Measurements from ENCODE around the gene TPO.
"Not testable (repeated sequence)": the region's sequence is repeated elsewhere in the genome, so short reads cannot be mapped to it uniquely, and the experiment has no call there.

Gene TPO

DNA sequence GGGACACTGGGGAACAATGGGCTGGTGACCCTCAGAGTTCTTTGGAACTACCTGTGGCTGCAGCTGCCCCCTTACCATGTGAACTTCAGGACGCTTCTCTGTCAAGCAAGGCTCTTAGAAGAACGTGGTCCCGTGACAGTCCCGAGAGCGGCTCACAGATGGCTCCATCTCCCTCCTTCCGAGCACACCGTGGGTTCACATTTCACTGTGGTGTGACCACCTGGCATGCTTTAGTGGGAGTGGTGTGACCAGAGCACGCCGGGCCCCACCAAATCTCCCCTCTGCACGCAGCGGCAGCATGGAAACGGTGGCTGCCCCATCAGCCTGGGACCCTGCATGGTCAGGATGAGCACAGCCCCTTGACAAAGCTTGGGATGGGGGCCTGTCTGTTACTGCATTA is 9.7 kb upstream of the TPO start:
- Histone ChIP-seq H3K36me3 (no peaks in the 10 kb centered on the region), H3K27me3 (no peaks in the 10 kb centered on the region), H3K9me3 (no peaks in the 10 kb centered on the region), H3K4me3 (ENCODE audit: low read depth, low read length) (no peak overlapping the region), H3K4me1 (no peaks in the 10 kb centered on the region)
- TF ChIP-seq, protein P1, sequence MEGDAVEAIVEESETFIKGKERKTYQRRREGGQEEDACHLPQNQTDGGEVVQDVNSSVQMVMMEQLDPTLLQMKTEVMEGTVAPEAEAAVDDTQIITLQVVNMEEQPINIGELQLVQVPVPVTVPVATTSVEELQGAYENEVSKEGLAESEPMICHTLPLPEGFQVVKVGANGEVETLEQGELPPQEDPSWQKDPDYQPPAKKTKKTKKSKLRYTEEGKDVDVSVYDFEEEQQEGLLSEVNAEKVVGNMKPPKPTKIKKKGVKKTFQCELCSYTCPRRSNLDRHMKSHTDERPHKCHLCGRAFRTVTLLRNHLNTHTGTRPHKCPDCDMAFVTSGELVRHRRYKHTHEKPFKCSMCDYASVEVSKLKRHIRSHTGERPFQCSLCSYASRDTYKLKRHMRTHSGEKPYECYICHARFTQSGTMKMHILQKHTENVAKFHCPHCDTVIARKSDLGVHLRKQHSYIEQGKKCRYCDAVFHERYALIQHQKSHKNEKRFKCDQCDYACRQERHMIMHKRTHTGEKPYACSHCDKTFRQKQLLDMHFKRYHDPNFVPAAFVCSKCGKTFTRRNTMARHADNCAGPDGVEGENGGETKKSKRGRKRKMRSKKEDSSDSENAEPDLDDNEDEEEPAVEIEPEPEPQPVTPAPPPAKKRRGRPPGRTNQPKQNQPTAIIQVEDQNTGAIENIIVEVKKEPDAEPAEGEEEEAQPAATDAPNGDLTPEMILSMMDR (IDR thresholded peaks at IDR 0.05; ENCODE audit: low read depth, low read length), result no peak
- DNase-seq, result no peak

DNA sequence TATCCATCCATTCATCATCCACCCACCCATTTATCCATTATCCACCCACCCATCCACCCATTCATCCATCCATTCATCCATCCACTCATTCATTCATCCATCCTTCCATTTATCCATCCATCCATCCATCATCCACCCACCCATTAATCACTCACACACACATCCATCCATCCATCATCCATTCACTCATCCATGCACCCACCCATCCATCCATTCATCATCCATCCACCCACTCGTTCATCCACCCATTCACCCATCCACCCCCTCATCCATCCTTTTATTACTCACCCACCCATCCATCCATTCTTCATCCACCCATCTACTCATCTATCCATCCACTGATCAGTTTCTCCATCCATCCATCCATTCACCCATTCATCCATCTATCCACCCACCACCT is 8.1 kb upstream of the TPO start:
- TF ChIP-seq, protein P1 (IDR thresholded peaks at IDR 0.05; ENCODE audit: low read depth, low read length), result no peak

DNA sequence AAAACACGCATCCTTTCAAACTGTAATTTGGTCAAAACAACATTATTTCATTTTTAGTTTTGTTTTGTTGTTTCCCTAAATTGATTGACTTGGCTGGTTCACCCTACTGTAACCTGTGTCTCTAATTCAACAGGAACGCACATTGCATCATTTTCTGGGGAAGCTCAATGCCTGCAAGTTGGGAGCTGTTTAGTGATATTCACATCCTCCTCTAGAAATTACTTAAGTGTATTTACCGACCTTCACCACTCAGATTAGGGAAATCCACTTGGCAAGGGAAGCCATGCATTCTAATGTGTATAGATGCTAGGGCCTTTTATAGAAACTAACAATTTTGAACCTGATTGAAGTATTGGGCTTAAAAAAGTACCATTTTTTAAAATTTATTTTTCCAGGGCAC is 7.3 kb upstream of the TPO start:
- TF ChIP-seq, protein P1 (IDR thresholded peaks at IDR 0.05; ENCODE audit: low read depth, low read length), result no peak
- no peak for DNase-seq
- H3K36me3 ChIP-seq, result no peaks in the 10 kb centered on the region
- no peaks in the 10 kb centered on the region for H3K27me3 ChIP-seq
- no peaks in the 10 kb centered on the region for H3K9me3 ChIP-seq
- no peaks in the 10 kb centered on the region for H3K4me1 ChIP-seq
- no peak overlapping the region for H3K4me3 ChIP-seq (ENCODE audit: low read depth, low read length)

More for the DNA sequence above, 8.1 kb upstream of the TPO start:
- H3K27me3 ChIP-seq, result no peaks in the 10 kb centered on the region
- H3K4me1 ChIP-seq, result no peaks in the 10 kb centered on the region
- DNase-seq, result no peak
- no peaks in the 10 kb centered on the region for H3K9me3 ChIP-seq
- H3K4me3 ChIP-seq (ENCODE audit: low read depth, low read length), result no peak overlapping the region
- H3K36me3 ChIP-seq, result no peaks in the 10 kb centered on the region

DNA sequence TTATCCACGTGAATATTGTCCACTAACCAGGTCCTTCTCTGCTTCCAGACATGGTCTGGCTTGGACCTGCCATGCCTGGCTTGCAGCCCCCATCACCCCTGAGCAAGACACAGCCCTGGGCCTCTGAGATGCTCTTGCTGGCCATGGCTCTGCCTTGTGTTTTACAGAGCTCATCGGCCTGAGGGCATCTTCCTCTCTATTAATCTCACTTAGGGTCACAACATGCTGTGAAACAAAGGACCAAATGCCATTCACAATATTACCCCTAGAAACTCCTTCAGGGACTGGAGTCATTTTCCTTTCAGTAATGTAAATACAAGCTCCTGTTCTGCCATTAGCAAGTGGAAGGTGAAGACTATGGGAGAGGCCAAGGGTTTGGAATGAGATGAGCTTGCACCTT is 6.8 kb upstream of the TPO start:
- no peak for DNase-seq
- Histone ChIP-seq H3K36me3 (no peaks in the 10 kb centered on the region), H3K9me3 (no peaks in the 10 kb centered on the region), H3K4me1 (no peaks in the 10 kb centered on the region), H3K27me3 (no peaks in the 10 kb centered on the region), H3K4me3 (ENCODE audit: low read depth, low read length) (no peak overlapping the region)
- TF ChIP-seq, protein P1 (IDR thresholded peaks at IDR 0.05; ENCODE audit: low read depth, low read length), result no peak

DNA sequence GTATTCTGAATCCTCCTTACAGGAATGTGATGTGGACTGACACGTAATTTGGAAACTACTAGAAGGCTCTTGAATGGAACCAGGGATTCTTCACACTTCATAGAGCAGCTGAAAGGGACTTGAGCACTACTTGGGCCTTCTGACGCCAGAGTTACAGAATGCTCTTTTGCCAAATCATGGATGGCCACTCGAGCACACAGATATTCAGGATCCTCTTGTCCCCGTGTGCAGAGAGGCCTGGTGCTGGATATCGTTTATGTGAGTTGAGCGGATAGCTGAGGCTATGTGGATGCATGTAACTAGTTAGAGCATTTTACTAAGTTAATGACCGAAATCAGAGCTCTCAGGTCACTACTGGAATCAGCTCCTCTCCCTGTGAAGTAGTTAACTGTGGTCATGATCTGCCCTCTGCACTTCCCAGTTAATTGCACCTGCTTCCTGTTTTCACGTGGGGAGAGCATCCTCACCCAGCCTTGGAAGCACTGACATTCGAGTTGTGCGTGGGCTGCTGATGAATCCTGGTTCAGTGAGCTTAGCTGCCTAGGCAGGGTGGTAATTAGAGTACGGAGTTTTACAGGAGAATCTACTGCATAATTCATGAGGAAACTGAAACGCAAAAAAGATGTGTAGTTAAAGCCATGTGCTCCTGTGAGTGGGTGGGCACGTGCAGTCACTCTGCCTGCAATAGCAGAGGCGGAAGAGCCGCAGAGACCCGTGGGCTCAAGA is 5.2 kb upstream of the TPO start:
- Histone ChIP-seq H3K4me1 (no peaks in the 10 kb centered on the region), H3K4me3 (ENCODE audit: low read depth, low read length) (no peak overlapping the region), H3K36me3 (no peaks in the 10 kb centered on the region), H3K27me3 (no peaks in the 10 kb centered on the region), H3K9me3 (no peaks in the 10 kb centered on the region)
- TF ChIP-seq, protein P1 (IDR thresholded peaks at IDR 0.05; ENCODE audit: low read depth, low read length), result no peak
- DNase-seq, result no peak

DNA sequence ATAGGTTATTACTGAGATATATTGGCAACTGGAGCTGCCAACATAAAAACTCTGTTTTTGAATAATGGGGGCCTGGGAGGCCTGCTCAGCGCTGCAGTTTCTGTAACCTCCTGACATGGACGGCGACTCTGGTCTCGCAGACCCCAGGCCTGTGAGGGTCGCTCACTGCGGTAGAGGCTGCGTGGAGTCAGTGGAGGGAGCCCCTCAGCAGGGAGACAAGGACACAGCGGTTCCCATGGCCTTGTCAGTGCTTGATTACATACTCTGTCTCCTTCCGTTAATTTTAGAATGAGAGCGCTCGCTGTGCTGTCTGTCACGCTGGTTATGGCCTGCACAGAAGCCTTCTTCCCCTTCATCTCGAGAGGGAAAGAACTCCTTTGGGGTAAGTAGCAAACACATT is 858 bp downstream of the TPO start:
- H3K9me3 ChIP-seq, result no peaks in the 10 kb centered on the region
- no peaks in the 10 kb centered on the region for H3K4me1 ChIP-seq
- TF ChIP-seq, protein P1 (IDR thresholded peaks at IDR 0.05; ENCODE audit: low read depth, low read length), result no peak
- no peak overlapping the region for H3K4me3 ChIP-seq (ENCODE audit: low read depth, low read length)
- no peaks in the 10 kb centered on the region for H3K36me3 ChIP-seq
- no peak for DNase-seq
- no peaks in the 10 kb centered on the region for H3K27me3 ChIP-seq

DNA sequence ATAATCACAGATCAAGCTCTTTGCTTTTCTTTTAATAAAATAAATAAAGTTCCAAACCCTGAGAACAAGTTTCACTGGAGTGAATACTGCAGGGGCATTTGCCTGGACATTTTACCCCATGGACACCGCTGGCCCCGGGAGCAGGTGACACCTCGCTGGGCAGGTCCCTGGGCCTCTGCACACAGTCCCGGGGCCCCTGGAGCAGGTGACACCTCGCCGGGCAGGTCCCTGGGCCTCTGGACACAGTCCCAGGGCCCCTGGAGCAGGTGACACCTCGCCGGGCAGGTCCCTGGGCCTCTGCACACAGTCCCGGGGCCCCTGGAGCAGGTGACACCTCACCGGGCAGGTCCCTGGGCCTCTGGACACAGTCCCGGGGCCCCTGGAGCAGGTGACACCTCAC is 1.6 kb downstream of the TPO start:
- not testable (repeated sequence) for H3K36me3 ChIP-seq; H3K27me3 ChIP-seq; H3K4me3 ChIP-seq (ENCODE audit: low read depth, low read length); DNase-seq; H3K9me3 ChIP-seq; H3K4me1 ChIP-seq
